ENCODE data around the gene FLNB.

The FLNB gene

DNA sequence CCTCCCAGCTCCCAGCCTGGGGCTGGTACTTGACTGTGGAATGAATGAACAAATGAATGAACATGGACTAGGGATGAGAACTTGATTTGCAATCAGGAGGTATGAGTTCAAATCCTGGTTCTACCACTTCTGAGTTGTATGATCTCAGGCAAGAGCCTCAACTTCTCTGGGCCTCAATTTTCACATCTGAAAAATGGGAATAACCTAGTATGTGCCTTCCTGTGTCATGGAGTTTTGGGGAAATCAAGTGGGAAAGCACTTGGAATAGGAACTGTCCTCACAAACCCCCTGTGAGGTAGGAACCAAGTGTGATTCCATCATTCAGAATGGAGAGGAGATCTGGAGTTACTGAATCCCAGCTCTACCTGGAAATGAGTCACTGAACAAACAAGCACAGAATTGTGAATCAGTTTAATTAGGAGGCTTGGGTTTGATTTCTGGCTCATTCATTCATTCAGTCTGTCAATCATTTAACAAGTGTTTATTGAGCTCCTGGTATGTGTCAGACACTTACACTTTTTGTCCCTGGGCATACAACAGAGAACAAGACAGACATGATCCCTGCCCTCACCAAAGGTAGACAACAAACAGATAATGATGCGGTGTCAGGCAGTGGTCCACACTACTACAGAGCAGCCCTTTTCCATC, 172.8 kb downstream of the FLNB start:
- H3K4me3 ChIP-seq (replicated peaks in 1 of 2; ENCODE audit: low read depth in 2 of 2, low read length in 2 of 2): no peak overlapping the region
- DNase-seq (ENCODE audit: low read depth in 2 of 2): no peak
- TF ChIP-seq, protein P1, sequence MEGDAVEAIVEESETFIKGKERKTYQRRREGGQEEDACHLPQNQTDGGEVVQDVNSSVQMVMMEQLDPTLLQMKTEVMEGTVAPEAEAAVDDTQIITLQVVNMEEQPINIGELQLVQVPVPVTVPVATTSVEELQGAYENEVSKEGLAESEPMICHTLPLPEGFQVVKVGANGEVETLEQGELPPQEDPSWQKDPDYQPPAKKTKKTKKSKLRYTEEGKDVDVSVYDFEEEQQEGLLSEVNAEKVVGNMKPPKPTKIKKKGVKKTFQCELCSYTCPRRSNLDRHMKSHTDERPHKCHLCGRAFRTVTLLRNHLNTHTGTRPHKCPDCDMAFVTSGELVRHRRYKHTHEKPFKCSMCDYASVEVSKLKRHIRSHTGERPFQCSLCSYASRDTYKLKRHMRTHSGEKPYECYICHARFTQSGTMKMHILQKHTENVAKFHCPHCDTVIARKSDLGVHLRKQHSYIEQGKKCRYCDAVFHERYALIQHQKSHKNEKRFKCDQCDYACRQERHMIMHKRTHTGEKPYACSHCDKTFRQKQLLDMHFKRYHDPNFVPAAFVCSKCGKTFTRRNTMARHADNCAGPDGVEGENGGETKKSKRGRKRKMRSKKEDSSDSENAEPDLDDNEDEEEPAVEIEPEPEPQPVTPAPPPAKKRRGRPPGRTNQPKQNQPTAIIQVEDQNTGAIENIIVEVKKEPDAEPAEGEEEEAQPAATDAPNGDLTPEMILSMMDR (IDR thresholded peaks at IDR 0.05; ENCODE audit: low read depth, low read length): no peak

GRCh38 chr3:58183221-58183620, 175.0 kb downstream of the FLNB start:
- DNase-seq (ENCODE audit: low read depth in 2 of 2): no peak
- no peak overlapping the region for H3K4me3 ChIP-seq (replicated peaks in 1 of 2; ENCODE audit: low read depth in 2 of 2, low read length in 2 of 2)
- TF ChIP-seq, protein P1 (IDR thresholded peaks at IDR 0.05; ENCODE audit: low read depth, low read length): no peak

- DNase-seq (ENCODE audit: low read depth in 2 of 2): no peak
- TF ChIP-seq, protein P1 (IDR thresholded peaks at IDR 0.05; ENCODE audit: low read depth, low read length): no peak
- H3K4me3 ChIP-seq (replicated peaks in 1 of 2; ENCODE audit: low read depth in 2 of 2, low read length in 2 of 2): no peak overlapping the region
Observed at GRCh38 chr3:58183891-58184290, 175.7 kb downstream of the FLNB start.

- H3K4me3 ChIP-seq (replicated peaks in 1 of 2; ENCODE audit: low read depth in 2 of 2, low read length in 2 of 2): no peak overlapping the region
- TF ChIP-seq, protein P1 (IDR thresholded peaks at IDR 0.05; ENCODE audit: low read depth, low read length): no peak
- no peak for DNase-seq (ENCODE audit: low read depth in 2 of 2)
Observed at GRCh38 chr3:58184309-58184981, 176.2 kb downstream of the FLNB start.

DNA sequence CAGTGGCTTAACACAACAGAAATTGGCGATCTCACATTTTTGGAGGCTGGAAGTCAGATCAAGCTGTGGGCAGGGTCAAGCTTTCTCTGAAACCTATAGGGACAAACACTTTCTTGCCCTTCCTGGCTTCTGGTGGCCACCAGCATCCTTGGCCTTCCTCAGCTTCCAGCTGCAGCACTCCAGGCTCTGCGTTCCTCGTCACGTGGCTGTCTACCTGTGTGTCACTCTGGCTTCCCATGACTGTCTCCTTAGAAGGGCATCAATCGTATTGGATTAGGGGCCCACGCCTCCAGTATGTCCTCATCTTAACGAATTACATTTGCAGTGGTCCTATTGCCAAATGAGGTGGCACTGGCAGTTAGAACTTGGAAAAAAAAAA, 176.7 kb downstream of the FLNB start:
- H3K4me3 ChIP-seq (replicated peaks in 1 of 2; ENCODE audit: low read depth in 2 of 2, low read length in 2 of 2): no peak overlapping the region
- TF ChIP-seq, protein P1 (IDR thresholded peaks at IDR 0.05; ENCODE audit: low read depth, low read length): no peak
- no peak for DNase-seq (ENCODE audit: low read depth in 2 of 2)

- H3K4me3 ChIP-seq (replicated peaks in 1 of 2; ENCODE audit: low read depth in 2 of 2, low read length in 2 of 2): no peak overlapping the region
- TF ChIP-seq, protein P1 (IDR thresholded peaks at IDR 0.05; ENCODE audit: low read depth, low read length): no peak
- DNase-seq (ENCODE audit: low read depth in 2 of 2): no peak
Observed at GRCh38 chr3:58188173-58188564, 179.9 kb downstream of the FLNB start.

Data from cardiac fibroblast (primary cell).